GM18499 (cell line): ENCODE data around the gene RIC3.

Experiments
- ATAC-seq: cut with Tn5 transposase; IDR thresholded peaks from one replicate; pipeline ENCODE4 v1.9.1; 2021; ENCODE audit warnings: moderate number of reproducible peaks; ENCODE audit not compliant: insufficient read depth, unreplicated experiment

Gene RIC3

GRCh38 chr11:8071616-8072581 lies 96.9 kb downstream of the RIC3 start:
- no peak for ATAC-seq

- ATAC-seq = no peak
These were observed 98.3 kb downstream of the RIC3 start for GRCh38 chr11:8070417-8071115.

- ATAC-seq = no peak
These were observed 99.1 kb downstream of the RIC3 start for GRCh38 chr11:8069771-8070170.

GRCh38 chr11:8068605-8069221 lies 100.1 kb downstream of the RIC3 start:
- ATAC-seq = no peak

- no peak for ATAC-seq
These were observed 100.8 kb downstream of the RIC3 start for GRCh38 chr11:8067929-8068575.

- no peak for ATAC-seq
These were observed 101.3 kb downstream of the RIC3 start for GRCh38 chr11:8067567-8067928.

GRCh38 chr11:8066911-8067455 lies 101.8 kb downstream of the RIC3 start:
- no peak for ATAC-seq

GRCh38 chr11:8066036-8066910 lies 102.6 kb downstream of the RIC3 start:
- no peak for ATAC-seq

- ATAC-seq = no peak
These were observed 103.8 kb downstream of the RIC3 start for GRCh38 chr11:8065031-8065430.

- no peak for ATAC-seq
These were observed 105.5 kb downstream of the RIC3 start for GRCh38 chr11:8063324-8063723.

- ATAC-seq = no peak
These were observed 106.0 kb downstream of the RIC3 start for GRCh38 chr11:8062781-8063257.

- ATAC-seq = no peak
These were observed 107.0 kb downstream of the RIC3 start for GRCh38 chr11:8061555-8062428.

GRCh38 chr11:8060801-8061554 lies 107.8 kb downstream of the RIC3 start:
- no peak for ATAC-seq

- no peak for ATAC-seq
These were observed 108.6 kb downstream of the RIC3 start for GRCh38 chr11:8060146-8060719.

- no peak for ATAC-seq
These were observed 109.2 kb downstream of the RIC3 start for GRCh38 chr11:8059571-8060011.

- ATAC-seq = no peak
These were observed 109.8 kb downstream of the RIC3 start for GRCh38 chr11:8059030-8059429.

GRCh38 chr11:8058216-8058615 lies 110.6 kb downstream of the RIC3 start:
- ATAC-seq = no peak
